ENCODE measurements around the gene SVEP1.

SVEP1 gene

DNA sequence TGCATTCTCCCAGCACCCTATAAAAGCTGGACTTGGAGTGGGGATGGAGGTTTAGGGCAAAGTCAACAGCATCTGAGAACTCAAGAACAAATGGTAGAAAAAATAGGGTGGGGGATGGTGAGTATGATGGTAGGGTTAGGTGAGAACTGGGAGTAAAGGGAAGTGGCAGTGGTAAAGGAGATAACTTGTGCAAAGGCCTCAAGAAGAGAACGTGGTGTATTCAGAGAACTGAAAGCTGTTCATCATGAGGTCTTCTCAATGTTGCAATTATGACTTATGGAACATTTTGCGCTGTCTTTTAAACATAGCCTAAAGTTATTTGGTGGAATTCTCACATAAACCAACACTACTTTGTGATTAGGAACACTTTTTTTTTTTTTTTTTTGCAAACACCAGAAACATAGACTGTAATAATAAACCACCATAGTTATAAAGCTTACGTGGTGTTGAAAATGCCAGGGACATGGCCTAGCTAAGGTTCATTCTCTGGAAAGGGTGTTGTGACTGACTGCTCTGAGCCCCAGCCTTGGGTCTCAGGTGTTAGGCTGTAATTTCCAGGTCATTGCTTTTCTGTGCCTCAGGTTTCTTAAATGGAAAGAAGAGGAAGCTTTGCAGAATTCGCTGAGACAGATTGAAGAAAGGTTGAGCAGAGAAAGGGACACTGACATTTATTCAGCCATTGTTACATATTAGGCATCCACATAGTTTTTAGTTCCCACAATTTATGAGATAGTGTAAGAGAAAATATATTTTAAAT is 222.7 kb downstream of the SVEP1 start:
- no peak for DNase-seq

DNA sequence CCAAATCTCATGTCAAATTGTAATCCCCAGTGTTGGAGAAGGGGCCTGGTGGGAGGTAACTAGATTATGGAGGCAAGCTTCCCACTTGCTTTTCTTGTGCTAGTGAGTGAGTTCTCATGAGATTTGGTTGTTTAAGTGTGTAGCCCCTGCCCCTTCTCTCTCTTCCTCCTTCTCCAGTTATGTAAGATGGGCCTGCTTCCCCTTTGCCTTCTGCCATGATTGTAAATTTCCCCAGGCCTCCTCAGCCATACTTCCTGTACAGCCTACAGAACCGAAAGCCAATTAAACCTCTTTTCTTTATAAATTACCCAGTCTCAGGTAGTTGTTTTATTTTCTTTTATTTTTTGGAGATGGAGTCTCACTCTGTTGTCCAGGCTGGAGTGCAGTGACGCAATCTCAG is 223.6 kb downstream of the SVEP1 start:
- DNase-seq = no peak

DNA sequence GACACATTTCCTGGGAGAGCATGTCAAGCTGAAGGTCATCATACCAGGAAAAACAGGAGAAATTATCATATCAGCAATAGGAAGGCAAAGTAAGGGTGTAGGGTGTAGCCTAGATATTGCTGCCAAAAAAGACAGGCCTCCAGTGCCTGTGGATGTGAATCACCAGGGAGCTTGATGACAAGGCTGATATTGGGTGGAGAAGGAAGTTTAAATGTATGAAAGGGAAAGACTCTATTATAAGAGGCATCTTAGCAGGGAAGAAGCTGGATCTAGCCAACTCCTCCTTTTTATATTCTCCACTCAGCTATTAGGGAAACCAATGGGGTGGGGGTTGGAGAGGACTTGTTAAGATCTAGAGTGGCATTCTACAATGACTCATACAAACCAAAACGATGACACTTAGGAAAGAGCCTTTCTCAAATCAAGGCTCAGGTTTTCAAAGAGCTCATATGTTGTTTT is 228.5 kb downstream of the SVEP1 start:
- DNase-seq = no peak

DNA sequence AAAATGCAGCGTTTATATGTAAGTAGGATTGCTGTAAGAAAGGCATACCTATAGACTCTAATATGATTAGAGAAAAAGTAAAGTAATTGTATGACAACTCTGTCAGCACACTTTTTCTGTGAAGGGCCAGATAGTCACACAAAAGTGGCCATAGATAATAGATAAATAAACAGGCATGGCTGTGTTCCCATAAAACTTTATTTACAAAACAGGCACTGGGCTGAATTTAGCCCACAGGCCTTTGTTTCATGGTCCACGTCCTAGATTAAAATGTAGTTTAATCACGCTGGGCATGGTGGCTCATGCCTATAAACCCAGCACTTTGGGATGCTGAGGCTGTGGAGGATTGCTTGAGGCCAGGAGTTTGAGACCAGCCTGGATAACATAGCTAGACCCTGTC is 233.2 kb downstream of the SVEP1 start:
- no peak for DNase-seq

DNA sequence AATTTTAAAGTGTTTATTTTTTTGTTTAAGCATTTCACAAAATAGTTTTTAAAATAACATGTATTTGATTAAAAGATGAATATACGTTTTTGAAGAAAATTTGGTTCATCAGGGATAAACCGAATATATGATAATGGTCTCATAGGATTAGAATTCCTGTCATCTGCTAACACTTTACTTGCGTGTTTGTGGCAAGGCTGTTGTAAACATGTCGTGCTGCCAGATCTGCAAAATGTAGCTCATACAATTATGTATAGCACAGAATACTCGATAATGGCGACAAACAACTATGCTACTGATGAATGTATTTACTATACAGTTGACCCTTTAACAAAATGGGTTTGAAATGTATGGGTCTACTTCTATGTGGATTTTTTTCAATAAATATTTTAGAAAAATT is 234.7 kb downstream of the SVEP1 start:
- DNase-seq = no peak

DNA sequence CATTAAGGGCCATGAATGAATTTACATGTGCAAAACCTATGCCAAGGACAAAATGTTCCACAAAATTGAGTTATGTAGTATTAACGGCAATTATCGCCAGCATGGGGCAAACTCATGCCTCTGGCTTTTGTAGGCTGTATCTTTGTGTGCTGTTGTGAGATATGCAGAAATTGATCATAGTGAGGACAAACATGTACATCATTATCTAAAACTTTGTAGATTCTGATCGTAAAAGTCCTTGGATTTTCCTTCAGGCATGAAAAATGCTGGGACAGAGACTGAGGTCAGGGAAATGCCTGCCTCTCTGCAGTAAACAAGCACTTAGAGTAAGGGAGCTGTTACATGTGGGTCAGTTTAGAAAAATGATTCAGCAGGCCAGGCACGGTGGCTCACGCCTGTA is 236.0 kb downstream of the SVEP1 start:
- DNase-seq = no peak

DNA sequence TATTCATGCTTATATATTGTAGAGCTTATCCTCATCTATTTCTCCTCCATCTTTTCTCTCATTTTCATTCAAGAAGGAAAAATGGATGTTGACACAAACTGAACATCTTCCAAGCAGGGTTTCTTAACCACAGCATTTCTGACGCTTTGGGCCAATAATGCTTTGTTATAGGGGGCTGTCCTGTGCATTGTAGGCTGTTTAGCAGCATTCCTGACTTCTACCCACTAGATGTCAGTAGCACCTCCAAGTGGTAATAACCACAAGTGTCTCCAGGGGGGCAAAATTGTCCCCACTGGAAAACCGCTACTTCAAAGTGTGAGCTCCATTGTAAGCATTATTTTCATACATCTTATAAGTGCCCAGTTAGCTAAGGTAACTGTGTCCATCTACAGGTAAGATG is 239.2 kb downstream of the SVEP1 start:
- DNase-seq = no peak

DNA sequence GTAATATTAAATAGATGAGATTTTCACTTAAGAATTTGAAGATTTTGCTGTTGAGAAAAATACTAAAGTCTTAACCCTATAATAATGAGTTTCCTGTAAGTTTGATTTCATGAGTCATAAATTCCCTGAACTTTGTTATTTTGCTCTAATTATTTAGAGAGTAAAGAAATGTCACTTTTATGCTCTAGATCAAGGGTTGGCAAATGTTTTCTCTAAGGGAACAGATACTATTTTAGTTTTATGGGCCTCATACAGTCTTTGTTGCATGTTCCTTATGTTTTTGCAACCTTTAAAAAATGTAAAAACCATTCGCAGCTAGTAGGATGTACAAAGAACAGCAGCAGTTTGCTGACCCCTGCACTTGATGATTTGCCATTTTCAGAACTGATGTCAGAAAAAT is 241.4 kb downstream of the SVEP1 start:
- DNase-seq = no peak

DNA sequence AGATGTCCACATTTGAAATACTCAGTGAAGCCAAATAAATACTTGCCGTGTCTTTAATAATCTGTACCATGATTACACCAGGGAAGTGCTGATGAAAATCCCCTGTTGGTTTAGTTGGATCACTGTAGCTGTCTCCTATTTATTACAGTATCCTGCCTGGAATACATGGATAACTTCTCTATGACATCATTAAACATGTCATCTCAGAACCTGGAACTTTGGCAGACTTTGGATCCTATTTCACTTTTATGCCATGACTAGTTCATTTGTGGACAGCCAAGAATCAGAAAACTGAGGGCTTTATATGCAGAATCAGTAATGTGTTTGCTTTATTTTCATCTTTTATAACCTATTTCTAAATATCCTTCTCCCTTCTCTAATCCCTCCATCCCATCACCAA is 241.8 kb downstream of the SVEP1 start, which contains the start of gene TXNDC8:
TXNDC8 (minus strand) TSS at position 137 of the 400 bp plus-strand sequence.
- DNase-seq = no peak

DNA sequence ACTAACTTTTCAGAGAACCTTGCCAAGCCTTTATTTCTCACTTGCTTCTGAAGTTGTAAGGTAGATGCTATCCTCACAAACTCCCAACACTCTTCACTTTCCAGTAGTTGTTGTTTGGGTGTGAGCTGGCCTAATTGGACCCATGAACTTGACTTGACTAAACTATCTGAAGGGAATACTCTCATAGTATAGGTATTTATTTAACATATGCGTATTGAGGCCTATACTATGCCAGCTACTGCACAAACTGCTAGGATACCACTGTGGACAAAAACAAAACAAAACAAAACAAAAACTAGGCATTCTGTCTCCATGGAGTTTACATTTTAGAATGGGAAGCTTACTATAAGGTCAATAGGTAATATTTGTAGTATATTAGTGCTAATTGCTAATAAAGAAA is 243.2 kb downstream of the SVEP1 start:
- no peak for DNase-seq

DNA sequence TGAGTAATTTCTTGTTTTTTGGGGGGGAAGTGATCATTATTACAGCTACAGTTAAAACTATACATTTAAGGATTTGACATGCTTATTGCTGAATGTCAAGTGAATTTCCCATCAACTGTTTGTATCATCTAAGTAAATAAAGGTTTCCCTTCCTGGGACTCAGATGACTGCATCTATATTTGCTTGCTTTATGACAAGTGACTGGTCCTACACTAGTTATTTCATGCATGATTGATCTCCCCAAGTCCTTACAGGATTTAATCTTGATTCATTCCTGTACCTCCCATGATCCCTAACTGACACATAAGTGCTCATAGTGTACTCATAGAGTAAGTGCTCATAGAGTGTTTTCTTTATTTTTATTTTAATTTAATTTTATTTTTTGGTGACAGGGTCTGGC is 244.7 kb downstream of the SVEP1 start:
- DNase-seq = peak; percentile 29

DNA sequence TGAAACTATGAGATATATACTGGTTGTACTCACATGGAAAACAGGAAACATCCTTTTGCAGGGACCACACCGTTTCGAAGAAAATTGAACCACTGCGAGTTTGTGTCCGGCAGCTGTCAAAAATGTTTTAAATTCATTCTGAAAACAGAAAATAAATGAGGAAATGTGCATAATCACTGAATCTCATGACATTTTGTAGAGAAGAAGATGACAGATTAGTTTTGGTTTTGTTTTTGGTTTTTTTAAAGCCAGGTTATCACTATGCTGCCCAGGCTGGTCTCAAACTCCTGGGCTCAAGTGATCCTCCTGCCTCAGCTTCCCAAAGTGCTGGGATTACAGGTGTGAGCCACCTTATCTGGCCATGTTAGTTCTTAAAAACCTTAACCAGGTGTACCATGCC is 245.4 kb downstream of the SVEP1 start:
- DNase-seq = no peak

DNA sequence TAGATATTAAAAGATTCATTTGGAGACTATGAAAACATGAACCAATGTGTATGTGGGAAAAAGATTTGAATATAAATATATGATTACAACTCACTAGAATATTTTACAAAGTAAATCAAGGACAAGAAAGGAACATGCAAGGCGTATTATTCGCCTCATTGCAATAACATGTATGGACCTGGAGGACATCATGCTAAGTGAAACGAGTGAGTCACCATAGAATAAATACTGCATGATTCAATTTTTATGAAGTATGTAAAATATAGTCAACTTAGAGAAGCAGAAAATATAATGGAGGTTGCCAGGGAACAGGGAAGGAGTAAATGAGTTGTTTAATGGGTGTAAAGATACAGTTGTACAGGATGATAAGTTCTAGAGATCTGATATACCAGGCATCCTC is 246.8 kb downstream of the SVEP1 start:
- DNase-seq = no peak

DNA sequence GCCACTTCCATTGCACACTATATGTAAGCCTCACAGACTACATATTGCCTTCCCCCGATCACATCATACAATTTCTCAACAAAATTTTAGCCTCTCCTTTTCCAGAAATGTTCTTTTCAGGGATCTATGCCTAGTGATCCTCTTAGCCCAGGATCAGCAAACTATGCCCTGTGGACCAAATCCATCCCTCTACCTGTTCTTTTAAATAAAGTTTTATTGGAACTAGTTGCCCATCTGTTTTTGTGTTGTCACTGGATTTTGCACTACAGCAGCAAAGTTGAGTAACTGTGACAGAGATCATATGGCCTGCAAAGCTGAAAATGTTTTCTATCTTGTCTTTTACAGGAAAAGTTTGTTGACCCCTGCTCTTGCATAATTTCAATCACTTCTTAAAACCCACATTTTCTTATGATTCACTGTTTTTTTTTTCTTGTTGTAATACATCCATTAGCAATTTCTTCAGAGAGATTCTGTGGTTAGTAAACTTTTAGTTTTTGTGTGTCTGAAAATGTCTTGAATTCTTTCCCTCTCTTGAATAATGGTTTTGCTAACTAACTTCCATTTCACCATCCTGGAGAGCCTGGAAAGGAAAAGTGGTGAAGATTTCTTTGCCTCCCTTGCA is 248.9 kb downstream of the SVEP1 start:
- DNase-seq = no peak

DNA sequence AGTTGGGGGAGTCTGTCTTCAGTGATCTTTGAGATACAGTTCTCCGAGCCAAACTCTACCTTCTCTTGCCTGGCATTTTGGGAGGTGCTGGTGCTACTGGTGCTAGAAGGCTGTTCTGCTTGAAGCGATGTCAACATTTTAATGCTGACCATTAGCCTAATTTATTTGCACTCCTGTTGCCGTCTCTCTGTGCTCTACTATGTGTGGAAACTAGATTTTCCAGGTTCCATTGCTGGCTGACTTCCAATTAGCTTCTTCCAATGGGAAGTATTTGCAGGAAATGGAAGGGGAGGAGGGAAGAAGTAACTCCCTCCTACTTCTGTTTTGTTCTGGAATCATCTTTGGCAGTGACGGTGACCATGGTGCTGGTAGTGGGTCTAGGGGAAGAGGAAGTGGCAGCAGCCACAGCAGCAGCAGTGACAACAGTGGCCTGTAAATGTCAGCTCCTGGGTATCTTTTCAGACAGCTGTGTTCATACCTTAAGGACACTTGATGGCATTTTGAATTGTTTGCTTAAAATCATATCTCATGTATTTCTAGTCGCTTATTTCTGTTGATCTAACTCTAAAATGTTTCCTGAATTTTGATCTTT is 249.8 kb downstream of the SVEP1 start:
- no peak for DNase-seq

DNA sequence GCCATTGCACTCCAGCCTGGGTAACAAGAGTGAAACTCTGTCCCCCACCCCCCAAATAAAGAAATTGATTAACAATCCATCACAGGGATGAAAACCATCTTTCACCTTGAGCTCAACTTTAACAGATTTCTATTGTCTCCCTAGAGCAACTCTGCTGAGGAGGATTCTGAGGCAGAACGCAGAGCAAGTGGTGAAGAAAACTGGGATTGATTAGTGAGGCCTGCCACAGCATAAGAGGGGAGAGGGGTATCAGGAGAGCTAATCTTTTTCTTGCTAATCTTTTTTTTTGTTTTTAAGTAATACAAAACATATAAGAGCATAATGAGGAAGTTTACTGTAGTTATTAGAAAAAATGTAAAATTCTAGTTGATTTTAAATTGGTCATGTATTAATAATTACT is 250.8 kb downstream of the SVEP1 start:
- DNase-seq = no peak

DNA sequence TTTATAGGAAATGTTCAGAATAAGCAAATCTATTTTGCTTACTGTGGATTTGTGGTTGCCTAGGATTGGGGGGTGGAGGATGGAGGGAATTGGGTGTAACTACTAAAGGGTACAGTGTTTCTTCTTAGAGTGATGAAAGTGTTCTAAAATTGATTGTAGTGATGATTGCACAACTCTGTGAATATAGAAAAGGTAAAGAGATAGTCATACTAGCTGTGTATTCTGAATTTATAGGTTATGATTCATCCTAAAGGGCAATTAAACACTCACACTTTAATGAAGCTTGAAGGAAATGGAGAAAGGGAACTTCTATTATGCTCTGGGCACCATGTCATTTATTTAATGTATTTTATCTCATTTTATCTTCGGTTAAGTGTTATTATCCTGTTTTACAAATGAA is 251.8 kb downstream of the SVEP1 start:
- DNase-seq = no peak

DNA sequence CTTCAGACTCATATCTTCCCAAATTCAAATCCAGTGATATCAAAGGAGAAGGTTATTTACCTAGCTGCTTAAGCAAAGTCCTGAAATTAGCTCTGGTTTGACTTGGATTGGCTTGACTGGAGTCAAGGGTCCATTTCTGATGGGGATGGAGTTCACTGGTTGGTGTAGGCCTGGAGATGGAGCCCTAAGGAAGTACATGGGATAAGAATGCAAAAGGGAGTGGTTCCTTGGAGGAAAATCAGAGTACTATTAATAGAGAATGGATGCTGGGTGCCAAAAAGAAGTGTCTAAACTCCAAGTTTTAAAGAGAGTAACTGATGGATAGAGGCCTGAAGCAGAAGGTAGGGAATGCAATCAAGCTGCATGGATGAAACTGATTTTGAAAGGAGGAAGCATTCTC is 255.7 kb downstream of the SVEP1 start:
- DNase-seq = no peak

DNA sequence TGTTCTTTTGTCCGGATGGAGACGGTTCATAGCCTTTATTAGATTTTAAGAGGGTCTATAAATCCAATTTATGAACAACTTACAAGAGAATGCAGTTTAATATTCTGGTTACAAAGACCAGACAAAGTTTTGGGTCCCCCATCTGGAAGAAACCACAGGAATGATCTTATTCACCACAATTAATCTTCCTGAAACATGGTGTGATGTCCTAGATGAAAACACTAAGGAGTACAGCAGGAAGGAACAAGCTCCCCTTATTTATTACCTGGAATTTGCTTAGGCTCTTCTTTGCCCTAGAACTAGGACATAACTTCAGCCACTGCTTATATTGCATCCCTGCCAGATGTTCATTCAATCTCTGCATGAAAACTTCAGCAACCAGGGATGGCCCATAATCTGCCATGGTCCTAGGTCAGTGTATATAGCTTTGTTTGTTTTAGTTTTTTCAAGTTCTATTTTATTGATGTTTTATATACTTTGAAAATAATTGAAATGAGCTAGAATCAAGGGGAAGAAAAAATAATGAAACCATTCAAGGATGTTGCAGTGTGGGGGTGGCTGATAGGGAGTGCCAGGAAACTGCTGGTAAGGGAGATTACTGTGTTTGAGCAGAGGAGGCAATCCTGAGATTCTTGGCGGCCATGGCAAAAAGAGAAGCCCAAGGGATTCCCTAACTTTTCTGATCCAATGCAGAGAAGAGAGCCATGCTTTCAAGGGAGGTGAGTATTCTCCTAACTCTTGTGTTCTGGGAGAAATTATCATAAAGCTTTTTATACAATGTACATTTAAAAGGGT is 258.7 kb downstream of the SVEP1 start:
- no peak for DNase-seq

DNA sequence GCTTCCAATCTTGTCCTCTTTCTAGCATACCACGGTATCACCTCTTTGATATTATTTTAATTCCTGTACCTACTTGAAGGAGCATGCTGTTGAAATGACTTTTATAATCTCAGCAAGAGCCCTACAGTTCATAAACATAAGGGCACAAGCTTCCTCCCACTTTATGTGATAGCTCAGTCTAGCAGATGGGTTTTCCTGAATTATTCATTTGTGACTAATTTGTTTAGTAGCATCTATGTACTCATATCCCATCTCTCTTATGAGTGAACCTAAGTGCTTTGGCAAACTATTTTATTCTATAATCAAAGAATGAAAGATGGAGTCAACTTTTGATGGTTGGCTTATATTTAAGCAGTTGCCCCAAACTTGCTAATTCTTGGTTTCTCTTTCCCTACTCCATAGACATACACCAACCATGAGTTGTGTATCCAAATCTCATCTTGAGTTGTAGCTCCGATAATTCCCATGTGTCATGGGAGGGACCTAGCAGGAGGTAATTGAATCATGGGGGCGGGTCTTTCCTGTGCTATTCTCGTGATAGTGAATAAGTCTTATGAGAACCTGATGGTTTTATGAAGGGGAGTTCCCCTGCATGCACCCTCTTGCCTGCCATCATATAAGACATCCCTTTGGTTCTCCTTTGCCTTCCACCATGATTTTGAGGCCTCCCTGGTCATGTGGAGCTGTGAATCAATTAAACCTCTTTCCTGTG is 259.6 kb downstream of the SVEP1 start:
- DNase-seq = no peak

DNA sequence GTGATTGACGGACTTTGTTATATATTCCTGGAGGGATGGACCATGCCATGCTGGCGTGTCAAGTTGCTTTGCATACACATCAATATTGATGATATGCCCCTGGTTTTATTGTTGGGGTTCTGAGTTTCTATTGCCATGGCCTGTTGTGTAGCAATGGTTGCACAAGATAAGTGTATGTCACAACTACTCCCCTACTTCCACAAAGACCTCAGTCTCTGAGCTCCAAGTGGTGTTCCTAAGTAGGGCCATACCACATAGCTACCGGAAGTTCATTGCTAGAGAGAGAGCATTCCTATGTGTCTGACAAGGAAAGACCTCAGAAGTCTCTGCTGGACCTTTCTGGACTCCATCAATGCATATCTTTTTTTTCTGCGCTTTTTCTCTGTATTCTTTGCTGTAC is 261.6 kb downstream of the SVEP1 start:
- DNase-seq = no peak

DNA sequence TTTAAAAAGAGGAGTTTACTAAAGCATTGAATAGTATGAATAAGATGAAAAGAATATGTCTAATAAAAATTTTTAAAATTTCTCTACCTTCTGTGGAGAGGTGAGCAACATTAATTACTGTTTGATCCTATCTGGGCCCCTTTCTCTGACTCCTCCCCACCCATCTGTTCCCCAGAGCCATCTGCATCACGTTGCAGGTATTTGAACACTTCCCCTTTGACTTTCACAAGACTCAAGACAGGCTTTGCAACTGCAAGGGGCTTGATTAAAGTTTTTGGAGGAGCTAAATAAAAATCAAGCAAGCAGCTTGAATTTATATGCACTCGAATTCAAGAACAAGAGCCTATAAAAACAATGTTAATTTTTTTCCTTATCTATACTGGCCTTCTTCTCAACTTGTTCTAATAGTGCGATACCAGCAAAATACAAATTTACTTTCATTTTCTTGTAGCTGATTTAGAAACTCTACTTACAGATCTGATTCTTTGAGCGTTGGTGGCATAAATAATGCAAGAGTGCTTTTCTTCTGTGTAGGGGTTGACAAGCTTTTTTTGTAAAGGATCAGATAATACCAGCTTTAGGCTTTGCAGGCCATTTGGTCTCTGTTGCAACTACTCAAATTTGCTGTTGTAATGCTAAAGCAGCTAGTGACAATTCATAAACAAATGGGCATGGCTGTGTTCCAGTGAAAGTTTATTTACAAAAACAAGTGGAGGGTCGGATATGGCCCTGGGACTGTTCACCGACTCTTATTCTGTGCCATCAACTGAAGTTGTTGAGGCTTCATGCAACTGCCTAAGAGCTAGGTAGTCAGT is 263.1 kb downstream of the SVEP1 start:
- DNase-seq = no peak

Data from SHP77 treated with DMSO at 0.1 percent for 48 hours (cell line).